ENCODE data around the gene IGFLR1.

DNA sequence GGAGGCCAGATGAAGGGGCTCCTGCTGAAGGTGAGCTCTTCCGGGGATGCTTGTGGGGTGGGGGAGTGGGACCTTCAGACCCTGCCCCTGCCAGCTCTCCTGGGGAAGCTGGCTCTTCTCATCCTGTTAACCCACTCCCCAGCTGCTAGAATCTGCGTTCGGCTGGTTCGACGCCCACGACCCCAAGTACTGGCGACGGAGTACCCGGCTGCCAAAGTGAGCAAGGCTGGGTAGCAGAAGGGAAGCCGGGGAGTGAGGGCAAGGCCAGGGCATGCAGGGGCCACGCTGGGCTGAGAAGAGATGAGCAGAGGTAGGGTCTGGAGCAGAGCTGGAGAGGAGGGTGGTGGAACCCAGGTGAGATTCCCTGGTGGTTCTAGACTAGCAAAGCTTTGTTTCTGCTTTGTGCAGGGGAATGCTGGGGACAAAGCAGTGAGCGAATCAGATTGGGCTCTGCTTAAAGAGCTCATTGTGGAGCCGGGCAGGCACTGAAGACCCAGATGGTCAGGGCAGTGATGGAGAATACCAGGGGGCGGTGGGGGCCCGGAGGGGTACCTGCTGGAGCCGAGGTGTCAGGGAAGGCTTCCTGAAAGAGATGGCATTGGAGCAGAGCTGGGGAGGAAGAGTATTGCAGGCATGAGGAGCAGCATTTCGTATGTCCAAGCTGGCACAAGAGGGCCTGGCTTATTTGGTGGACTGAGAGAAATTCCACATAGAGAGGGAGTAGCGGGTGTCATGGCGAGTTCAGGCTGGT lies 14.1 kb downstream of the IGFLR1 start:
- TF ChIP-seq, protein P1, sequence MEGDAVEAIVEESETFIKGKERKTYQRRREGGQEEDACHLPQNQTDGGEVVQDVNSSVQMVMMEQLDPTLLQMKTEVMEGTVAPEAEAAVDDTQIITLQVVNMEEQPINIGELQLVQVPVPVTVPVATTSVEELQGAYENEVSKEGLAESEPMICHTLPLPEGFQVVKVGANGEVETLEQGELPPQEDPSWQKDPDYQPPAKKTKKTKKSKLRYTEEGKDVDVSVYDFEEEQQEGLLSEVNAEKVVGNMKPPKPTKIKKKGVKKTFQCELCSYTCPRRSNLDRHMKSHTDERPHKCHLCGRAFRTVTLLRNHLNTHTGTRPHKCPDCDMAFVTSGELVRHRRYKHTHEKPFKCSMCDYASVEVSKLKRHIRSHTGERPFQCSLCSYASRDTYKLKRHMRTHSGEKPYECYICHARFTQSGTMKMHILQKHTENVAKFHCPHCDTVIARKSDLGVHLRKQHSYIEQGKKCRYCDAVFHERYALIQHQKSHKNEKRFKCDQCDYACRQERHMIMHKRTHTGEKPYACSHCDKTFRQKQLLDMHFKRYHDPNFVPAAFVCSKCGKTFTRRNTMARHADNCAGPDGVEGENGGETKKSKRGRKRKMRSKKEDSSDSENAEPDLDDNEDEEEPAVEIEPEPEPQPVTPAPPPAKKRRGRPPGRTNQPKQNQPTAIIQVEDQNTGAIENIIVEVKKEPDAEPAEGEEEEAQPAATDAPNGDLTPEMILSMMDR (IDR thresholded peaks at IDR 0.05 in 8 of 11, conservative IDR thresholded peaks at IDR 0.05 in 3 of 11), result no peak
- TF ChIP-seq POLR2A (IDR thresholded peaks at IDR 0.05), result no peak
